WTC11 (cell line): Measurements from ENCODE around the gene PCGF1. TPM values are rescaled to one million over a fixed set of nuclear protein-coding genes. Genes with fewer than 3 reads are reported as not detected.
A peak's percentile ranks its signal among the peaks of the same experiment; 100 is the strongest.

ENCODE experiments used
- ATAC-seq: fragments of 200-7000 bp; cut with Tn5 transposase; 2 replicates; pipeline ENCODE4 v1.10.0; 2021; ENCODE audit warnings: mild to moderate bottlenecking, moderate library complexity
- CTCF ChIA-PET: fragments of 300-600 bp; sonication (Branson Sonifier 250); formaldehyde crosslinking; loops from one replicate; lab custom pipeline; 2021; ENCODE audit warnings: antibody characterized with exemption; lab: Charles Lee
- POLR2A ChIA-PET: fragments of 350-600 bp; sonication (Branson Sonifier 250); formaldehyde crosslinking; loops from one replicate; lab custom pipeline; 2021; ENCODE audit warnings: antibody characterized with exemption; lab: Charles Lee
- DNase-seq: peaks from one replicate; pipeline ENCODE4 v3.0.0; 2021; ENCODE audit warnings: low spot score
- H3K27ac Mint-ChIP-seq: 2 replicates; pipeline ENCODE4 v1.8.0; 2021; ENCODE audit warnings: mixed read lengths
- H3K27me3 Mint-ChIP-seq: 2 replicates; pipeline ENCODE4 v1.8.0; 2021; ENCODE audit warnings: low read depth, mild to moderate bottlenecking, moderate library complexity, mixed read lengths
- H3K36me3 Mint-ChIP-seq: 2 replicates; pipeline ENCODE4 v1.8.0; 2021; ENCODE audit warnings: mixed read lengths
- H3K4me1 Mint-ChIP-seq: 2 replicates; pipeline ENCODE4 v1.8.0; 2022; ENCODE audit warnings: mixed read lengths
- H3K4me3 Mint-ChIP-seq: 2 replicates; pipeline ENCODE4 v1.8.0; 2021; ENCODE audit warnings: mild to moderate bottlenecking, moderate library complexity, mixed read lengths
- H3K9me3 Mint-ChIP-seq: 2 replicates; pipeline ENCODE4 v1.8.0; 2021; ENCODE audit warnings: mixed read lengths
- CBFB ChIP-seq: sonication (generic); formaldehyde crosslinking; IDR thresholded peaks from 2 replicates; pipeline ENCODE4 v1.8.1; 2022; ENCODE audit warnings: mild to moderate bottlenecking, low read depth, missing genetic modification reagents
- ETV6 ChIP-seq: sonication (generic); formaldehyde crosslinking; IDR thresholded peaks from 2 replicates; pipeline ENCODE4 v1.8.1; 2022; ENCODE audit warnings: mild to moderate bottlenecking, missing genetic modification reagents
- GTF2I ChIP-seq: fragments of 250-450 bp; sonication (Bioruptor Pico); conservative IDR thresholded peaks from 2 replicates; pipeline ENCODE4 v1.4.0; 2021; ENCODE audit warnings: mild to moderate bottlenecking
- HMGA2 ChIP-seq: fragments of 250-450 bp; sonication (Bioruptor Pico); IDR thresholded peaks from 2 replicates; pipeline ENCODE4 v1.4.0; 2021; ENCODE audit warnings: mild to moderate bottlenecking, moderate library complexity
- IRF2 ChIP-seq: sonication (generic); formaldehyde crosslinking; IDR thresholded peaks from 2 replicates; pipeline ENCODE4 v1.8.0; 2022; ENCODE audit warnings: low read depth, missing genetic modification reagents, borderline replicate concordance
- JAZF1 ChIP-seq: fragments of 250-450 bp; sonication (Bioruptor Pico); IDR thresholded peaks from 2 replicates; pipeline ENCODE4 v1.9.0; 2021; ENCODE audit warnings: moderate library complexity, mild to moderate bottlenecking, inconsistent platforms
- NR1H2 ChIP-seq: sonication (generic); formaldehyde crosslinking; IDR thresholded peaks from 2 replicates; pipeline ENCODE4 v1.9.0; 2021; ENCODE audit warnings: mild to moderate bottlenecking, moderate library complexity, missing genetic modification reagents
- OVOL2 ChIP-seq: fragments of 250-450 bp; sonication (Bioruptor Pico); IDR thresholded peaks from 2 replicates; pipeline ENCODE4 v1.9.0; 2021; ENCODE audit warnings: mild to moderate bottlenecking, borderline replicate concordance
- RORB ChIP-seq: fragments of 250-450 bp; sonication (Bioruptor Pico); IDR thresholded peaks from 2 replicates; pipeline ENCODE4 v1.9.0; 2021; ENCODE audit warnings: mild to moderate bottlenecking
- SOX15 ChIP-seq: fragments of 250-450 bp; sonication (Bioruptor Pico); IDR thresholded peaks from 2 replicates; pipeline ENCODE4 v1.9.0; 2021; ENCODE audit warnings: mild to moderate bottlenecking
- TEAD4 ChIP-seq: sonication (generic); formaldehyde crosslinking; IDR thresholded peaks from 2 replicates; pipeline ENCODE4 v1.8.0; 2022; ENCODE audit warnings: mild to moderate bottlenecking, missing genetic modification reagents
- ZBTB21 ChIP-seq: sonication (generic); formaldehyde crosslinking; IDR thresholded peaks from 2 replicates; pipeline ENCODE4 v1.8.1; 2023; ENCODE audit warnings: mild to moderate bottlenecking, missing genetic modification reagents, borderline replicate concordance
- ZNF138 ChIP-seq: sonication (generic); formaldehyde crosslinking; conservative IDR thresholded peaks from 2 replicates; pipeline ENCODE4 v1.8.1; 2022; ENCODE audit warnings: mild to moderate bottlenecking, moderate library complexity, missing genetic modification reagents
- ZNF317 ChIP-seq: sonication (generic); formaldehyde crosslinking; IDR thresholded peaks from 2 replicates; pipeline ENCODE4 v1.8.1; 2023; ENCODE audit warnings: low read depth, mild to moderate bottlenecking, moderate library complexity, missing genetic modification reagents, borderline replicate concordance
- ZNF671 ChIP-seq: fragments of 250-450 bp; sonication (Bioruptor Pico); IDR thresholded peaks from 2 replicates; pipeline ENCODE4 v1.8.0; 2021; ENCODE audit warnings: mild to moderate bottlenecking
- total RNA-seq: library from RNA; stranded (reverse); gene quantifications from 3 replicates; pipeline ENCODE4 v1.2.3, GENCODE V29; 2021
- TF ChIP-seq, protein P1 (sequence below): fragments of 250-450 bp; sonication (Bioruptor Pico); IDR thresholded peaks from 2 replicates; pipeline ENCODE4 v1.9.0; 2021; ENCODE audit warnings: moderate library complexity, mild to moderate bottlenecking, inconsistent platforms, borderline replicate concordance
- TF ChIP-seq, protein P2 (sequence below): sonication (generic); formaldehyde crosslinking; IDR thresholded peaks from 2 replicates; pipeline ENCODE4 v1.8.1; 2022; ENCODE audit warnings: low read depth, missing genetic modification reagents, borderline replicate concordance
- TF ChIP-seq, protein P3 (sequence below): sonication (generic); formaldehyde crosslinking; IDR thresholded peaks from 2 replicates; pipeline ENCODE4 v1.8.0; 2022; ENCODE audit warnings: mild to moderate bottlenecking, missing genetic modification reagents
- TF ChIP-seq, protein P4 (sequence below): sonication (generic); formaldehyde crosslinking; IDR thresholded peaks from 2 replicates; pipeline ENCODE4 v1.8.1; 2023; ENCODE audit warnings: mild to moderate bottlenecking, missing genetic modification reagents
- TF ChIP-seq, protein P5 (sequence below): sonication (generic); formaldehyde crosslinking; IDR thresholded peaks from 2 replicates; pipeline ENCODE4 v1.8.1; 2022; ENCODE audit warnings: low read depth, mild to moderate bottlenecking, moderate library complexity, missing genetic modification reagents, borderline replicate concordance
- TF ChIP-seq, protein P6 (sequence below): sonication (generic); formaldehyde crosslinking; IDR thresholded peaks from 2 replicates; pipeline ENCODE4 v1.8.1; 2022; ENCODE audit warnings: missing genetic modification reagents, borderline replicate concordance
- TF ChIP-seq, protein P7 (sequence below): fragments of 250-450 bp; sonication (Bioruptor Pico); IDR thresholded peaks from 2 replicates; pipeline ENCODE4 v1.9.0; 2021; ENCODE audit warnings: mild to moderate bottlenecking

Gene PCGF1
- total RNA-seq, 1 experiment from 2014 or later, result 15.7 TPM

DNA sequence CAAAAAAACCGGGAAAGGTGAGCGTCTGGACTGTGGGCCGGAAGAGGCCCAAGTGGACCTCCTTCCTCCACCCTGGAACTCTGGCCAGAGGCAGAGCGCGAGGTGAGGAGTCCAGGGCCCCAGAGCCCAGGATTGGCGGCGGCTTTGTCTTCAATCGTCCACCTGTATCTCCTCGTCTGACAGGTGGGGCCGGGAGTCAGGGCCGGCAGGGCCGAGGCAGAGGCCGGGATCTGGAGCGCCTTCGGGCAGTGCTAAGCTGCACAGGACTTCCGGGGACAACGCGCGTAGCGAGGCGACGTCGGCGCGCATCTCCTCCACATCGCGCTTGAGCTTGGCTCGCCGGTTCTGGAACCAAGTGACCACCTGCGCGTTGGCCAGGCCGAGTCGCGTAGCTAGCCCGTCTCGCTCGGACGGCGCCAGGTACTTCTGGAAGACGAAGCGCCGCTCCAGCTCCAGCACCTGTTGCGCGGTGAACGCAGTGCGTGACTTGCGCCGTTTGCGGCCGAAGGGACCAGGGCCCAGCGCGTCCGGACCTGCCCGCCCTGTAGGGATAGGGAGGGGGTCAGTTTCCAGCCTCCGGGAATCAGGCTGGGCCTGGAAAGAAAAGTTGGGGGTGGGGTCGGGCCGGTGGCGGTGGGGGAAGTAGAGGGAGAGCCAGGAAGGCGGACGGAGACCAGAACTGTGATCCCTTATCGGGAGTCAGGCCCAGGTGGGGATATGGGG is 9.6 kb downstream of the PCGF1 start (continued):
- TF ChIP-seq, protein P1, sequence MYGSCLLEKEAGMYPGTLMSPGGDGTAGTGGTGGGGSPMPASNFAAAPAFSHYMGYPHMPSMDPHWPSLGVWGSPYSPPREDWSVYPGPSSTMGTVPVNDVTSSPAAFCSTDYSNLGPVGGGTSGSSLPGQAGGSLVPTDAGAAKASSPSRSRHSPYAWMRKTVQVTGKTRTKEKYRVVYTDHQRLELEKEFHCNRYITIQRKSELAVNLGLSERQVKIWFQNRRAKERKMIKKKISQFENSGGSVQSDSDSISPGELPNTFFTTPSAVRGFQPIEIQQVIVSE (CRISPR knock-in tag), result no peak
- TF ChIP-seq ZBTB21 (CRISPR knock-in tag) (peak; percentile 78; the same call in 1 of the 2 replicates), OVOL2 (CRISPR knock-in tag) (no peak), ZNF317 (CRISPR knock-in tag) (no peak; the same call in 1 of the 2 replicates), ZNF671 (CRISPR knock-in tag) (no peak; the same call in 1 of the 2 replicates), SOX15 (CRISPR knock-in tag) (no peak), HMGA2 (CRISPR knock-in tag) (no peak), NR1H2 (no peak), ETV6 (CRISPR knock-in tag) (peak; percentile 67; the same call in 1 of the 2 replicates), RORB (CRISPR knock-in tag) (no peak), JAZF1 (no peak)
- TF ChIP-seq, protein P2, sequence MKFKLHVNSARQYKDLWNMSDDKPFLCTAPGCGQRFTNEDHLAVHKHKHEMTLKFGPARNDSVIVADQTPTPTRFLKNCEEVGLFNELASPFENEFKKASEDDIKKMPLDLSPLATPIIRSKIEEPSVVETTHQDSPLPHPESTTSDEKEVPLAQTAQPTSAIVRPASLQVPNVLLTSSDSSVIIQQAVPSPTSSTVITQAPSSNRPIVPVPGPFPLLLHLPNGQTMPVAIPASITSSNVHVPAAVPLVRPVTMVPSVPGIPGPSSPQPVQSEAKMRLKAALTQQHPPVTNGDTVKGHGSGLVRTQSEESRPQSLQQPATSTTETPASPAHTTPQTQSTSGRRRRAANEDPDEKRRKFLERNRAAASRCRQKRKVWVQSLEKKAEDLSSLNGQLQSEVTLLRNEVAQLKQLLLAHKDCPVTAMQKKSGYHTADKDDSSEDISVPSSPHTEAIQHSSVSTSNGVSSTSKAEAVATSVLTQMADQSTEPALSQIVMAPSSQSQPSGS (CRISPR knock-in tag), result no peak
- TF ChIP-seq, protein P3, sequence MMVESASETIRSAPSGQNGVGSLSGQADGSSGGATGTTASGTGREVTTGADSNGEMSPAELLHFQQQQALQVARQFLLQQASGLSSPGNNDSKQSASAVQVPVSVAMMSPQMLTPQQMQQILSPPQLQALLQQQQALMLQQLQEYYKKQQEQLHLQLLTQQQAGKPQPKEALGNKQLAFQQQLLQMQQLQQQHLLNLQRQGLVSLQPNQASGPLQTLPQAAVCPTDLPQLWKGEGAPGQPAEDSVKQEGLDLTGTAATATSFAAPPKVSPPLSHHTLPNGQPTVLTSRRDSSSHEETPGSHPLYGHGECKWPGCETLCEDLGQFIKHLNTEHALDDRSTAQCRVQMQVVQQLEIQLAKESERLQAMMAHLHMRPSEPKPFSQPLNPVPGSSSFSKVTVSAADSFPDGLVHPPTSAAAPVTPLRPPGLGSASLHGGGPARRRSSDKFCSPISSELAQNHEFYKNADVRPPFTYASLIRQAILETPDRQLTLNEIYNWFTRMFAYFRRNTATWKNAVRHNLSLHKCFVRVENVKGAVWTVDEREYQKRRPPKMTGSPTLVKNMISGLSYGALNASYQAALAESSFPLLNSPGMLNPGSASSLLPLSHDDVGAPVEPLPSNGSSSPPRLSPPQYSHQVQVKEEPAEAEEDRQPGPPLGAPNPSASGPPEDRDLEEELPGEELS, result peak; percentile 70; the same call in 1 of the 2 replicates
- TF ChIP-seq, protein P4, sequence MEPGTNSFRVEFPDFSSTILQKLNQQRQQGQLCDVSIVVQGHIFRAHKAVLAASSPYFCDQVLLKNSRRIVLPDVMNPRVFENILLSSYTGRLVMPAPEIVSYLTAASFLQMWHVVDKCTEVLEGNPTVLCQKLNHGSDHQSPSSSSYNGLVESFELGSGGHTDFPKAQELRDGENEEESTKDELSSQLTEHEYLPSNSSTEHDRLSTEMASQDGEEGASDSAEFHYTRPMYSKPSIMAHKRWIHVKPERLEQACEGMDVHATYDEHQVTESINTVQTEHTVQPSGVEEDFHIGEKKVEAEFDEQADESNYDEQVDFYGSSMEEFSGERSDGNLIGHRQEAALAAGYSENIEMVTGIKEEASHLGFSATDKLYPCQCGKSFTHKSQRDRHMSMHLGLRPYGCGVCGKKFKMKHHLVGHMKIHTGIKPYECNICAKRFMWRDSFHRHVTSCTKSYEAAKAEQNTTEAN (CRISPR knock-in tag), result 0 out of 2 replicates have a peak, but pooled peaks have one; percentile 80

DNA sequence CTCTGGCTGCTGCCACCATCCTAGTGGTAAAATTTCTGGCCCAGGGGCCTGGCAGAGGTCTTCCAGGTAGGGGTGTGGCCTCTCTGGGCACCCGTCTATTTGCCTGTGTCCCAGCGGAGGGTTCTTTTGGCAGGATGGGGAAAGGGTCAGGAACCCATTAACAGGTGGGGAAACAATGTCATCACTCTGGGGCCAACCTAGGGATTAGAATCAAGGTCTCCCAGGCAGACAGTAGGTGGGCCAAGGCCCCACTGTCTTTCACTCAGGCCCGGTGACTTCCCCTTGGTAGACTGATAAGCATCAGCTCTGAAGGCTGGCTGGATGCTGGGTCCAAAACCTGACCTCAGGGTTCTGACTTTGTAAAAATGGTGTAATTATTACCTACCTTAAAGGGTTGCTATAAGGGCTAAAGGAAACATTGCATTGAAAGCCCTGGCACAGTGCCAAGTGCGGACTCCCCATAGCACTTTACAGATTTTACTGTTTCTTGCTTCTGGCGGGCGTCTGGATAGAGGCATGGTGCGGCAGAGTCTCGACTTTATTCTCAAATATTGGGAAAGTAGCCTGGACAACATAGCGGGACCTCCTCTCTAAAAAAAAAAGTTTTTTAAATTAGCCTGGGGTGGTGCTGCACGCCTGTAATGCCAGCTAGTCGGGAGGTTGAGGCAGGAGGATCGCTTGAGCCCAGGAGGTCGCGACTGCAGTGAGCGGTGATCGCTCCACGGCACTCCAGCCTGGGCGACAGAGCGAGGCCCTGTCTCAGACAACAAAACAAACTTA is 10.3 kb downstream of the PCGF1 start:
- DNase-seq (no peak), ATAC-seq (no peak)
- H3K4me1 Mint-ChIP-seq, result peaks cover 37% of the 10 kb centered on the region
- ChIA-PET CTCF (interaction anchor here (0.8 to 1.9 kb wide), 4 partner anchors 14 to 149 kb away, joined by 3 to 7 read pairs (median 3); partner anchors contain the start of genes CCDC142, TTC31 and WBP1), POLR2A (interaction anchor here (1.0 kb wide), 1 partner anchor 19 kb away, joined by 3 read pairs; no protein-coding TSS in a partner anchor)
- peak overlapping the region; percentile 79 for H3K4me3 Mint-ChIP-seq
- peaks cover 81% of the 10 kb centered on the region for H3K27me3 Mint-ChIP-seq
- peaks cover 19% of the 10 kb centered on the region for H3K36me3 Mint-ChIP-seq
- H3K27ac Mint-ChIP-seq, result no peak overlapping the region
- no peaks in the 10 kb centered on the region for H3K9me3 Mint-ChIP-seq
- TF ChIP-seq NR1H2 (no peak), GTF2I (CRISPR knock-in tag) (no peak), RORB (CRISPR knock-in tag) (no peak), IRF2 (no peak), ZNF138 (CRISPR knock-in tag) (no peak), TEAD4 (CRISPR knock-in tag) (no peak), CBFB (no peak)
- TF ChIP-seq, protein P5, sequence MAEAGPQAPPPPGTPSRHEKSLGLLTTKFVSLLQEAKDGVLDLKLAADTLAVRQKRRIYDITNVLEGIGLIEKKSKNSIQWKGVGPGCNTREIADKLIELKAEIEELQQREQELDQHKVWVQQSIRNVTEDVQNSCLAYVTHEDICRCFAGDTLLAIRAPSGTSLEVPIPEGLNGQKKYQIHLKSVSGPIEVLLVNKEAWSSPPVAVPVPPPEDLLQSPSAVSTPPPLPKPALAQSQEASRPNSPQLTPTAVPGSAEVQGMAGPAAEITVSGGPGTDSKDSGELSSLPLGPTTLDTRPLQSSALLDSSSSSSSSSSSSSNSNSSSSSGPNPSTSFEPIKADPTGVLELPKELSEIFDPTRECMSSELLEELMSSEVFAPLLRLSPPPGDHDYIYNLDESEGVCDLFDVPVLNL, result no peak
- TF ChIP-seq, protein P6, sequence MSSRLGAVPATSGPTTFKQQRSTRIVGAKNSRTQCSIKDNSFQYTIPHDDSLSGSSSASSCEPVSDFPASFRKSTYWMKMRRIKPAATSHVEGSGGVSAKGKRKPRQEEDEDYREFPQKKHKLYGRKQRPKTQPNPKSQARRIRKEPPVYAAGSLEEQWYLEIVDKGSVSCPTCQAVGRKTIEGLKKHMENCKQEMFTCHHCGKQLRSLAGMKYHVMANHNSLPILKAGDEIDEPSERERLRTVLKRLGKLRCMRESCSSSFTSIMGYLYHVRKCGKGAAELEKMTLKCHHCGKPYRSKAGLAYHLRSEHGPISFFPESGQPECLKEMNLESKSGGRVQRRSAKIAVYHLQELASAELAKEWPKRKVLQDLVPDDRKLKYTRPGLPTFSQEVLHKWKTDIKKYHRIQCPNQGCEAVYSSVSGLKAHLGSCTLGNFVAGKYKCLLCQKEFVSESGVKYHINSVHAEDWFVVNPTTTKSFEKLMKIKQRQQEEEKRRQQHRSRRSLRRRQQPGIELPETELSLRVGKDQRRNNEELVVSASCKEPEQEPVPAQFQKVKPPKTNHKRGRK (CRISPR knock-in tag), result no peak
- TF ChIP-seq, protein P7, sequence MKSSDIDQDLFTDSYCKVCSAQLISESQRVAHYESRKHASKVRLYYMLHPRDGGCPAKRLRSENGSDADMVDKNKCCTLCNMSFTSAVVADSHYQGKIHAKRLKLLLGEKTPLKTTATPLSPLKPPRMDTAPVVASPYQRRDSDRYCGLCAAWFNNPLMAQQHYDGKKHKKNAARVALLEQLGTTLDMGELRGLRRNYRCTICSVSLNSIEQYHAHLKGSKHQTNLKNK (CRISPR knock-in tag), result no peak
